IPS-11a (cell line): Measurements from ENCODE around the gene SERPINB6.
"Not testable (repeated sequence)": the region's sequence is repeated elsewhere in the genome, so short reads cannot be mapped to it uniquely, and the experiment has no call there.

ENCODE experiments used
- H3K4me3 ChIP-seq: one replicate; pipeline ENCODE4 v1.5.1; 2013; ENCODE audit warnings: low read depth, low read length, control low read depth

The SERPINB6 gene

GRCh38 chr6:2917065-2917464 lies 54.3 kb downstream of the SERPINB6 start:
- no peak overlapping the region for H3K4me3 ChIP-seq

- H3K4me3 ChIP-seq = no peak overlapping the region
Measured at GRCh38 chr6:2916158-2916925, 55.0 kb downstream of the SERPINB6 start.

GRCh38 chr6:2915150-2915549 lies 56.2 kb downstream of the SERPINB6 start:
- H3K4me3 ChIP-seq = no peak overlapping the region

DNA sequence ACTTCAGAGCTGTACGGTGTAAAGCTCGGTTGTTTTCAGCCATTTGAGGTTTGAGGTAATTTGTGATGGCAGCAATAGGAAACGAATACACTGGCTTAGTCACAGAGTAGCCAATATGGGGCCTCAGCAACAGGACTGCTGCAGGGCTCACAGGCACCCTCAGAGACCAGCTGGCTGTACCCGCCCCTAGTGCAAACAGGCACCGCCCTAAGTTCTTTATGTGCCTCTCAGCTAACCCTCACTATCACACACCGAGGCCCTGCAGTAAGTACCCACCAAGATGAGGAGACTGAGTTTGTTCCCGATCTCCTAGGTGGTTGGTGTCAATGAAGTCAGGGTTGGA lies 57.1 kb downstream of the SERPINB6 start:
- H3K4me3 ChIP-seq = no peak overlapping the region

- no peak overlapping the region for H3K4me3 ChIP-seq
Measured at GRCh38 chr6:2913621-2914317, 57.6 kb downstream of the SERPINB6 start.

GRCh38 chr6:2911171-2911570 lies 60.2 kb downstream of the SERPINB6 start:
- no peak overlapping the region for H3K4me3 ChIP-seq

- no peak overlapping the region for H3K4me3 ChIP-seq
Measured at GRCh38 chr6:2909718-2910117, 61.6 kb downstream of the SERPINB6 start.

DNA sequence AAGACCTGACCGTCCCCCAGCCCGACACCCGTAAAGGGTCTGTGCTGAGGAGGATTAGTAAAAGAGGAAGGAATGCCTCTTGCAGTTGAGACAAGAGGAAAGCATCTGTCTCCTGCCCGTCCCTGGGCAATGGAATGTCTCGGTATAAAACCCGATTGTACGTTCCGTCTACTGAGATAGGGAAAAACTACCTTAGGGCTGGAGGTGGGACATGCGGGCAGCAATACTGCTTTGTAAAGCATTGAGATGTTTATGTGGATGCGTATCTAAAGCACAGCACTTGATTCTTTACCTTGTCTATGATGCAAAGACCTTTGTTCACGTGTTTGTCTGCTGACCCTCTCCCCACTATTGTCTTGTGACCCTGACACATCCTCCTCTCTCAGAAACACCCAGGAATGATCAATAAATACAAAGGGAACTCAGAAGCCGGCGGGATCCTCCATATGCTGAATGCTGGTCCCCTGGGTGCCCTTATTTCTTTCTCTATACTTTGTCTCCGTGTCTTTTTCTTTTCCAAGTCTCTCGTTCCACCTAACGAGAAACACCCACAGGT lies 62.2 kb downstream of the SERPINB6 start:
- not testable (repeated sequence) for H3K4me3 ChIP-seq

GRCh38 chr6:2908516-2908915 lies 62.9 kb downstream of the SERPINB6 start:
- H3K4me3 ChIP-seq = not testable (repeated sequence)

DNA sequence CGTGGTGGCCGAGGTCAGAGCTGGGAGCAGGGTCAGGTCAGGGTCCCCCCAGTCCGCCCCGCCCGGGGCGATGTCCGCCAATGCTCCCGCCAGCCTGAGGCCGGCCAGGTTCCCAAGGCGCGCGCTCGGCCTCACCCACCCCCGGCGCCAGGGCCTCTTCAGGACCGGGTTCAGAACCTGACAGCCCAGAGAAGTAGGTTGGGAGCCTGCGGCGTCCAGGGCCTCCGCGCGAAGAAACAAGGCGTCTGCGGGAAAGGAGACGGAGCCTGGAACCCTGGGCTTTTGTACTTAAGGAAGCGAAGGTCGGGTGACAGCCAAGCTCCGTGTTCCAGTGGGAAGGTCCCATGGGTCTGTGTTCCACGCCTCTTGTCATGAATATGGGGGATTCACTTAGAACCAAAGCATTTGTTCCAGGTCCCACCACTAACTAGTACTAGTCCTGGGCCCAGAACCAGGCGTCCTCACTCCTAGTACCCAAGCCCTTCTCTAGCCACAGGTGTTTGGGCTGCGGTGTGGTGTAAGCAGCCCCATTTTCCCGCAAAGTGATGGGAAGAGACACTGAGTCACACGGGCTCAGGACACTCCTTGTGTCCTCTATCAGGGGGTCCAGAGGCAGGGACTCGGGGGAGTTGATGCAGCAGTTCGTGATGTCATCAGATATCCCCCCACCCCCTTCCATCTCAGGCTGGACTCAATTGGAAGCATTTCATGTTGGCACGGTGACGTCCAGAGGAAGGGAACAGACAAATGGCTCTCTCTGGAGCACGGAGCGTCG lies 67.8 kb downstream of the SERPINB6 start:
- H3K4me3 ChIP-seq = peak overlapping the region; percentile 77

DNA sequence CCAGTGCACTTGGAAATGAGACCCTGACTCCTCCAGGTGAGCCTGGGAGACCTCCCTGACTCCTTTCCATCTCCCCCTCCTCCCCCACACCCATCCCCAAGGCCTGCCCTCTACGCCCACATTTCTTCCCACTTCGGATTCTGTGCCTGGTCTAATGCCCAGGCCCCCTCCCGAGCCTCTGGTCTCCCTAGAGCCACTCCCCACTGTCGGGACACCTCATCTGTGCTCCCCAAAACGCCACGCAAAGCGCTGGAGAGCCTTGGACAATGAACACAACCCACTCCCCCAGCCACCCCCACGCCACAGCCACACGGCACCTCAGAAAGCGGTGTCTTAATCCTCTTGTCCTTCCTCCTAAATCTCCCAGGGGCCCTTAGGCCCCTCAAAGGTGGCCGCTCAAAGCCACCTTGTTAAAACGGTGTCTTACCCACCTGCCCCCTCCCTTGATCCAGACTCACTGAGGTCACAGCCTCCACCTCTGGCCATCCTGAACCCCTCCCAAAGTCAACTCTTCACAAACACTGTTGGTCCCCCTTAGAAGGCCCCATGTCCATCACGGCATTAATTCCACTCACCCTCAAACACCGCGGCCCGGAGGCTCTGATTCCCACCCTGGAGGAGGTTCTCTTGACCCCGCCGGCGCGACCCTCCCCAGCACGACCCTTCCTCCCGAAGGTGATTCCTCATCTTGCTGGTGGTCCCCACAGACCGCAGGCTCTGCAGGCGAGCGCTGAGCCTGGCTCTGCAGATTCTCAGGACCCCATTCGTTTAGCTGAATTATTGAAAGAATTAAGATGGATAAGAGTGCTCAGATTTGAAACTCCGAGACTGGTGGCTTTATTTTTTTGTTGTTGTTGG lies 69.5 kb downstream of the SERPINB6 start:
- peak overlapping the region; percentile 77 for H3K4me3 ChIP-seq

DNA sequence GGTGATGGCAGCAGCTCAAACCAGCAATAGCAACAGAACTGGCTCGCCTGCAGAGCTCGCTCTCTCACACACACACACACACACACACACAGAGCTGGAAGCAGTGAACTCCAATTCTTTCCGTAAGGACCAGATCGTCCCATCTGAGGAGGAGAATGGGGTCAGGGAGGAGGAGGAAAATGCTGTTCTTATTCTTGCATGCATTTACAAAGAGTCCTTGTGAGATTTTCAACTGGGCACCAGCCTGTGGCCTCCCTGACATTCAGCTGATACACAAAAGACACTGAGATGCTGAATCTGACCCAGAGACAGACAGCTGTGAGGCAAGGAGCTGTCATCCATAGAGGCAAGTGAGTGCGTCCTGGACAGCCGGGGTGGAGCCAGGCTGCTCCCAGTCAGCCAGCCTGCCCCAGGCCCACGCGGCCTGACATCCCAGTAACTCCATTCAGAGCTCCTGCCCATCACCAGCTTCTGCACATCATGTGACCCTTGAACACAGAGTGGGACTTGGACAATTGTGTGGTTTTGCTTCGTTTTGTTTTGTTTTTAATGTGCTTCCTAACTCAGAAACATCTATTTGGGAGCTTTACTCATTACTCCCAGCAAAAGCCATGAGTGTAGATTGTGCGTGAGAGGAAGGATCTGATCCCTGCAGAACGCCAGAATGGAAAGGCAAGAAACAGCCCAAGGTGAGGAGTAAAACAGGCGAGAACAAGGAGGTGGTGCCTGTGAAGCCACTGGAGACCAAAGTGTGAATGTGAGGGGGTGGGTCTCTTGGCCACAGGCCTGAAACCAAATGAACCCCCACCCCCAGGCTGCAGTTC lies 70.3 kb downstream of the SERPINB6 start:
- H3K4me3 ChIP-seq = peak overlapping the region; percentile 77

- no peak overlapping the region for H3K4me3 ChIP-seq
Measured at GRCh38 chr6:2900221-2900807, 71.1 kb downstream of the SERPINB6 start.

DNA sequence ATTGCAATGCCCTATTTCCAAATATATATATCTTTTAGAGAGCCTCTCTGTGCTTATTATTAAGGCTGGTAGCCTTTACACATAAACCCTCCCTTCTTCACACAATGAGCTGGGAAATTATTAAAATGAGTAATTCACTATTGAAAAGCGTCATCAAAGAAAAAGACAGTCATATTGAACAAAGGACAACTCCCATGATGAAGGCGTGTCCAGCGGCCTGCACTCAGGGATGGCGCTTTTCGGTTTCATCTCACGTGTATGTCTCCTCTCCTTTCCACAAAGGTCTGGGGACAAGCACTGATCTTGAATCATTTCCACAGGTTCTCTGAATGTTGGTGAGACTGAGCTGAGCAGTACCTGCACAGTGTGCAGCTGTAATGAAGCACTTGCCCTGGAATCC lies 71.8 kb downstream of the SERPINB6 start:
- H3K4me3 ChIP-seq = no peak overlapping the region
